ENCODE data around the gene IGSF1. TPM values are rescaled to one million over a fixed set of nuclear protein-coding genes. Genes with fewer than 3 reads are reported as not detected.
"Not testable (repeated sequence)": the region's sequence is repeated elsewhere in the genome, so short reads cannot be mapped to it uniquely, and the experiment has no call there.

Gene IGSF1
- total and polyA plus RNA-seq, 4 donors, result 0.97 to 3.2 (median 2.5) TPM; not detected in 1

DNA sequence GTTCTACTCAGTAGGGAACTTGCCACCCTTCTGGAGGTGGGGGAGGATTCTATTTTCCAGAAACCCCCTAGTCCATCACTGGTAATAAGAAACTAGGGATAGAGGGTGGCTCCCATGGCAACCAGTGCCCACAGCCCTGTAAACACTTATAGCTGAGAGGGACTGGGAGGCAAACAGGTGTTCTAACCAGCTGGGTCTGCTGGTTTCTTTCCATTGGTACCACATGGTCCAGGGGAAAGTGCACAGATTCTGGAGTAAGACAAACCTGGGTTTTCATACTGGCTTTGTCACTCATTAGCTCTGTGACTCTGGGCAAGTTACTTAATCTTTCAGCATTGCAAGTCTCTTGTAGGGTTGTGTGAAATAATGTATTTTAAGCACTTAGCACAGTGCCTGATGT, 26.9 kb downstream of the IGSF1 start:
- ATAC-seq (ENCODE audit: low FRiP score) (no peak), DNase-seq (no peak)
- no peak overlapping the region for H3K27ac ChIP-seq (ENCODE audit: low read depth in 1 of 2, low read length in 2 of 2)
- H3K27me3 ChIP-seq (ENCODE audit: control insufficient read depth in 1 of 2, insufficient read depth in 2 of 2, low read length in 1 of 2), result no peaks in the 10 kb centered on the region
- no peaks in the 10 kb centered on the region for H3K9me3 ChIP-seq (ENCODE audit: control insufficient read depth, low read length)
- H3K36me3 ChIP-seq (ENCODE audit: control insufficient read depth in 1 of 2, insufficient read depth in 2 of 2, low read length in 1 of 2), result no peaks in the 10 kb centered on the region
- intact Hi-C loops (cut with DNase I), result no loop called here
- H3K4me3 ChIP-seq (ENCODE audit: low read length in 2 of 2), result no peak overlapping the region
- H3K4me1 ChIP-seq (ENCODE audit: control insufficient read depth in 1 of 2, insufficient read depth in 2 of 2, low read length in 2 of 2), result no peaks in the 10 kb centered on the region

GRCh38 chrX:131257367-131257766, 31.7 kb downstream of the IGSF1 start:
- H3K9me3 ChIP-seq (ENCODE audit: control insufficient read depth, low read length), result no peaks in the 10 kb centered on the region
- H3K4me3 ChIP-seq (ENCODE audit: low read length in 2 of 2), result no peak overlapping the region
- H3K36me3 ChIP-seq (ENCODE audit: control insufficient read depth in 1 of 2, insufficient read depth in 2 of 2, low read length in 1 of 2), result no peaks in the 10 kb centered on the region
- intact Hi-C loops (cut with DNase I), result no loop called here
- DNase-seq, result no peak
- no peak for ATAC-seq (ENCODE audit: low FRiP score)
- H3K27me3 ChIP-seq (ENCODE audit: control insufficient read depth in 1 of 2, insufficient read depth in 2 of 2, low read length in 1 of 2), result no peaks in the 10 kb centered on the region
- no peak overlapping the region for H3K27ac ChIP-seq (ENCODE audit: low read depth in 1 of 2, low read length in 2 of 2)
- H3K4me1 ChIP-seq (ENCODE audit: control insufficient read depth in 1 of 2, insufficient read depth in 2 of 2, low read length in 2 of 2), result no peaks in the 10 kb centered on the region

DNA sequence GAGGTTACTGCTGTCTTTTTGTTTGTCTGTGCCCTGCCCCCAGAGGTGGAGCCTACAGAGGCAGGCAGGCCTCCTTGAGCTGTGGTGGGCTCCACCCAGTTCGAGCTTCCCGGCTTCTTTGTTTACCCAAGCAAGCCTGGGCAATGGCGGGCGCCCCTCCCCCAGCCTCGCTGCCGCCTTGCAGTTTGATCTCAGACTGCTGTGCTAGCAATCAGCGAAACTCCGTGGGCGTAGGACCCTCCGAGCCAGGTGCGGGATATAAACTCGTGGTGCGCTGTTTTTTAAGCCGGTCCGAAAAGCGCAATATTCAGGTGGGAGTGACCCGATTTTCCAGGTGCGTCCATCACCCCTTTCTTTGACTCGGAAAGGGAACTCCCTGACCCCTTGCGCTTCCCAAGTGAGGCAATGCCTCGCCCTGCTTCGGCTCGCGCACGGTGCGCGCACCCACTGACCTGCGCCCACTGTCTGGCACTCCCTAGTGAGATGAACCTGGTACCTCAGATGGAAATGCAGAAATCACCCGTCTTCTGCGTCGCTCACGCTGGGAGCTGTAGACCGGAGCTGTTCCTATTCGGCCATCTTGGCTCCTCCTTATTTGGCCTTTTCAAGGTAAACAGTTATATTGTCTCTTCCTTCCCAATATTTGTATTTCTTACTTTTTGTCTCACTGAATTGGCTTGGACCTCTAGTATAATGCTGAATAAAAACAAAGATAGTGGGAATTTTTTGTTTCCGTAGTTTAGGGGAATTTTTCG, 37.9 kb downstream of the IGSF1 start:
- H3K4me1 ChIP-seq (ENCODE audit: control insufficient read depth in 1 of 2, insufficient read depth in 2 of 2, low read length in 2 of 2); H3K27me3 ChIP-seq (ENCODE audit: control insufficient read depth in 1 of 2, insufficient read depth in 2 of 2, low read length in 1 of 2); H3K4me3 ChIP-seq (ENCODE audit: low read length in 2 of 2); intact Hi-C loops (cut with DNase I); ATAC-seq (ENCODE audit: low FRiP score); DNase-seq; H3K36me3 ChIP-seq (ENCODE audit: control insufficient read depth in 1 of 2, insufficient read depth in 2 of 2, low read length in 1 of 2); H3K27ac ChIP-seq (ENCODE audit: low read depth in 1 of 2, low read length in 2 of 2); H3K9me3 ChIP-seq (ENCODE audit: control insufficient read depth, low read length): not testable (repeated sequence)
- whole genome bisulfite sequencing, 2 donors, result 63 to 79% methylated on average over 21 to 26 of the region's 36 CpGs

DNA sequence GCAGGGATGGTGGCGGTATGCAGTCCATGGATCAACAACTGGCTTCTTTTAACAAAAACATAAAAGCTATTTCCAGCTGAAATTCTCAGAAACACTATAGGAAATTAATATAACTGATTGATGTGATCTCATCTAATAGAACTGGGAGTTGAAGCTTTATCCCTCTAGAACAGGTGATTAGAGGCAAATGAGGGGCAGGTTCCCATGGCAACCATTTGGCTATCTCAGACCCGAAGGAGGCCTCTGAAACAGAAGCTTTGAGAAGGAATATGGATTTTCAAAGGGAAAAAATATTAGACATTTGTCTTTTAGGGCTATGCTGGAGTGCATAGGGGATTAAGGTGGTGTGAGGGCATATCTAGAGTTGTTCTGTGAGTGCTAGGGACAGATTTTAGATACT, 50.0 kb downstream of the IGSF1 start:
- DNase-seq (no peak), ATAC-seq (ENCODE audit: low FRiP score) (no peak)
- H3K4me1 ChIP-seq (ENCODE audit: control insufficient read depth in 1 of 2, insufficient read depth in 2 of 2, low read length in 2 of 2), result no peaks in the 10 kb centered on the region
- no peaks in the 10 kb centered on the region for H3K9me3 ChIP-seq (ENCODE audit: control insufficient read depth, low read length)
- H3K4me3 ChIP-seq (ENCODE audit: low read length in 2 of 2), result no peak overlapping the region
- H3K27me3 ChIP-seq (ENCODE audit: control insufficient read depth in 1 of 2, insufficient read depth in 2 of 2, low read length in 1 of 2), result no peaks in the 10 kb centered on the region
- intact Hi-C loops (cut with DNase I), result no loop called here
- no peak overlapping the region for H3K27ac ChIP-seq (ENCODE audit: low read depth in 1 of 2, low read length in 2 of 2)
- WGBS, 2 donors, result 72 to 75% methylated on average over 2 of the region's 2 CpGs
- no peaks in the 10 kb centered on the region for H3K36me3 ChIP-seq (ENCODE audit: control insufficient read depth in 1 of 2, insufficient read depth in 2 of 2, low read length in 1 of 2)

GRCh38 chrX:131237363-131237762, 51.7 kb downstream of the IGSF1 start:
- no peak overlapping the region for H3K4me3 ChIP-seq (ENCODE audit: low read length in 2 of 2)
- no peak overlapping the region for H3K27ac ChIP-seq (ENCODE audit: low read depth in 1 of 2, low read length in 2 of 2)
- no peaks in the 10 kb centered on the region for H3K4me1 ChIP-seq (ENCODE audit: control insufficient read depth in 1 of 2, insufficient read depth in 2 of 2, low read length in 2 of 2)
- ATAC-seq (ENCODE audit: low FRiP score), result no peak
- no peaks in the 10 kb centered on the region for H3K36me3 ChIP-seq (ENCODE audit: control insufficient read depth in 1 of 2, insufficient read depth in 2 of 2, low read length in 1 of 2)
- 47 to 62% methylated on average over 2 of the region's 2 CpGs for WGBS, 2 donors
- intact Hi-C loops (cut with DNase I), result no loop called here
- H3K9me3 ChIP-seq (ENCODE audit: control insufficient read depth, low read length), result no peaks in the 10 kb centered on the region
- no peaks in the 10 kb centered on the region for H3K27me3 ChIP-seq (ENCODE audit: control insufficient read depth in 1 of 2, insufficient read depth in 2 of 2, low read length in 1 of 2)
- no peak for DNase-seq

DNA sequence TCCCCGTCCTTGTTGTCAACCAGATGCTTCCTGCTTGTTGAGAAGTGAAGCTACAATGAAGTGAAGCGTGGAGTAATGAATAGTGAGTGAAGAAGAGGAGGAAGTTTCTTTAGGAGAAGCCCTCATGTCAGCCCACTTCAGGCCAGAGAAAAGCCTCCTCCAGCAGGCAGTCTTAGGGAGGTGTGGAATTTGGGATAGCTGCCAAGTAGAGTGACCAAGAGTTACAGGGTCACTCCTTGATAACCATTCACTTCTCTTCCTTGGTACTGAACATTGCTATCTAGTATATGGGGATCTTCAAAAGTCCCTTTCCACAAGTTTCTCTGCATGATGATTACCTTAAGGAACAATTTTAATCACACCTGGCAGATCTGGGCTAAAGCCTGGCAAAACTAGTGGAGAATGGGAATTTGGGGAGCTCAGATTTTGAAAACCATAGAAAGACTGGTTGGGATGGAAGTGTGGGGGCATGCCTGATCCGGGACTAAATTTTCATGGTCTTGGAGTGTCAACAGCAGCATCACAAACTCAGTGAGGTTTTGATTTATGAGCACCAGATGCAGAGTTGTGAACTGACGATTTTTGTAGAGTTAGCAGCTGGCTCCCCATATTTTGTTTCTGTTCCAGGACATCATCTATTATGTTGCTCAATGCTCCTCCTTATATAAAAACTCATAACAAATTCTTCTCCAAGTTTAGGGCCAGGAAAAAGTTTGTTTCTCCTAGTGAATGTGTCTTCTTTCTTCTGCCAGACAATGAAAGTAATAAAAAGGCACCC, 53.1 kb downstream of the IGSF1 start:
- ATAC-seq (ENCODE audit: low FRiP score) (no peak), DNase-seq (no peak)
- no peaks in the 10 kb centered on the region for H3K4me1 ChIP-seq (ENCODE audit: control insufficient read depth in 1 of 2, insufficient read depth in 2 of 2, low read length in 2 of 2)
- H3K9me3 ChIP-seq (ENCODE audit: control insufficient read depth, low read length), result no peaks in the 10 kb centered on the region
- H3K4me3 ChIP-seq (ENCODE audit: low read length in 2 of 2), result no peak overlapping the region
- 45 to 64% methylated on average over 4 of the region's 4 CpGs for WGBS, 2 donors
- H3K27ac ChIP-seq (ENCODE audit: low read depth in 1 of 2, low read length in 2 of 2), result no peak overlapping the region
- no peaks in the 10 kb centered on the region for H3K36me3 ChIP-seq (ENCODE audit: control insufficient read depth in 1 of 2, insufficient read depth in 2 of 2, low read length in 1 of 2)
- no peaks in the 10 kb centered on the region for H3K27me3 ChIP-seq (ENCODE audit: control insufficient read depth in 1 of 2, insufficient read depth in 2 of 2, low read length in 1 of 2)
- intact Hi-C loops (cut with DNase I), result no loop called here

DNA sequence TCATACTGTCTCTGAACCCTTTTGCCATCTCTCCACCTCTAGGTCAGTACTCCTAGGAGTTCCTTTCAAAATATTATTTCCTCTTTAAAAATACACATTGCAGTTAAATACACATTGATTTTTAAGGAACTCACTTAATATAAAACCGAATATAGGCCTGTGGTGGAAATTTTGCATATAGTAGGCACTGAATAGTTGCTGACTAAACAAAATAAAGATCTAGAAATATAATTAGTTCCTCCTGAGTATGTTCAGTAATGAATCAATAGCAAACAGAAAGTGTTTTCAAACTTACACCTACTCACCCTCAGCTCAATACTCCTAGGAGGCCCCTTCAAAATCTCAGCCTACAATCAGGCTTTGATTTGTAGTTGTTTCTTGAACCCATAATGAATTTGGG, 61.5 kb downstream of the IGSF1 start:
- Histone ChIP-seq H3K9me3 (ENCODE audit: control insufficient read depth, low read length) (no peaks in the 10 kb centered on the region), H3K27ac (ENCODE audit: low read depth in 1 of 2, low read length in 2 of 2) (no peak overlapping the region), H3K27me3 (ENCODE audit: control insufficient read depth in 1 of 2, insufficient read depth in 2 of 2, low read length in 1 of 2) (peaks cover 0 to 2% of the 10 kb centered on the region in 2 donors), H3K36me3 (ENCODE audit: control insufficient read depth in 1 of 2, insufficient read depth in 2 of 2, low read length in 1 of 2) (no peaks in the 10 kb centered on the region), H3K4me1 (ENCODE audit: control insufficient read depth in 1 of 2, insufficient read depth in 2 of 2, low read length in 2 of 2) (no peaks in the 10 kb centered on the region), H3K4me3 (ENCODE audit: low read length in 2 of 2) (no peak overlapping the region)
- intact Hi-C loops (cut with DNase I), result no loop called here
- no peak for DNase-seq
- ATAC-seq (ENCODE audit: low FRiP score), result no peak
- WGBS, 2 donors, result 63 to 77% methylated on average over 1 of the region's 1 CpG

DNA sequence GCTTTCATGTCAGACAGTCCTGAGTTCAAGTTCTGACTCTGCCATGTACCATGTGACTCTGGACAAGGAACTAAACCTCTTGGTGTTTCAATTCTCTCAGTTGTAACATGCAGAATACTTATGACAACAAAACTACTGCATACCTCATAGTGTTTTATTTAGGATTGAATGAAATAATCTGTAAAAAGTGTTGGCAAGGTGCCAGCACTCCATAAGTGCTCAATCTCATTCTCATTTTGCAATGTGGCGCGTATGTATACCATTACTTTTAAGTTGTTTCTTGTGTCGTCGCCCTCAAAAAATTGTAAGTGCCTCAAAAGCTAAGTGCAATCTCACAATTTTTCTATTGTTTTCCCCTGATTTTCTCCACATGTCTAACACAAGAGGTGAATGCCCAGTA, 62.5 kb downstream of the IGSF1 start:
- WGBS, 2 donors, result 88 to 89% methylated on average over 4 of the region's 4 CpGs
- Histone ChIP-seq H3K27me3 (ENCODE audit: control insufficient read depth in 1 of 2, insufficient read depth in 2 of 2, low read length in 1 of 2) (peaks cover 0 to 2% of the 10 kb centered on the region in 2 donors), H3K9me3 (ENCODE audit: control insufficient read depth, low read length) (no peaks in the 10 kb centered on the region), H3K27ac (ENCODE audit: low read depth in 1 of 2, low read length in 2 of 2) (no peak overlapping the region), H3K36me3 (ENCODE audit: control insufficient read depth in 1 of 2, insufficient read depth in 2 of 2, low read length in 1 of 2) (no peaks in the 10 kb centered on the region), H3K4me3 (ENCODE audit: low read length in 2 of 2) (no peak overlapping the region), H3K4me1 (ENCODE audit: control insufficient read depth in 1 of 2, insufficient read depth in 2 of 2, low read length in 2 of 2) (no peaks in the 10 kb centered on the region)
- intact Hi-C loops (cut with DNase I), result no loop called here
- DNase-seq (no peak), ATAC-seq (ENCODE audit: low FRiP score) (no peak)

GRCh38 chrX:131225078-131225477, 64.0 kb downstream of the IGSF1 start:
- no peak for ATAC-seq (ENCODE audit: low FRiP score)
- 72 to 89% methylated on average over 2 of the region's 2 CpGs for WGBS, 2 donors

More at GRCh38 chrX:131225078-131225477, 64.0 kb downstream of the IGSF1 start:
- Histone ChIP-seq H3K27ac (ENCODE audit: low read depth in 1 of 2, low read length in 2 of 2) (no peak overlapping the region), H3K9me3 (ENCODE audit: control insufficient read depth, low read length) (no peaks in the 10 kb centered on the region), H3K36me3 (ENCODE audit: control insufficient read depth in 1 of 2, insufficient read depth in 2 of 2, low read length in 1 of 2) (no peaks in the 10 kb centered on the region), H3K27me3 (ENCODE audit: control insufficient read depth in 1 of 2, insufficient read depth in 2 of 2, low read length in 1 of 2) (peaks cover 0 to 2% of the 10 kb centered on the region in 2 donors), H3K4me3 (ENCODE audit: low read length in 2 of 2) (no peak overlapping the region), H3K4me1 (ENCODE audit: control insufficient read depth in 1 of 2, insufficient read depth in 2 of 2, low read length in 2 of 2) (no peaks in the 10 kb centered on the region)
- no peak for DNase-seq
- intact Hi-C loops (cut with DNase I), result no loop called here

Measured in aorta (tissue), 5 donors.